DMS153 treated with DMSO at 0.1 percent for 48 hours (cell line): ENCODE measurements around the gene TENT4A.
A peak's percentile ranks its signal among the peaks of the same experiment; 100 is the strongest.
"Not testable (repeated sequence)": the region's sequence is repeated elsewhere in the genome, so short reads cannot be mapped to it uniquely, and the experiment has no call there.

Experiments
- DNase-seq: peaks from one replicate; lab custom pipeline; 2025; ENCODE audit not compliant: unreplicated experiment; lab: John Stamatoyannopoulos, UW

Gene TENT4A

GRCh38 chr5:6713274-6714225, at the start of gene TENT4A:
Gene TENT4A (plus strand): TSS chr5:6713432. CDS start chr5:6713984, 552 bp downstream.
- no peak for DNase-seq

GRCh38 chr5:6666762-6667161, 46.5 kb upstream of the TENT4A start:
- DNase-seq = no peak

DNA sequence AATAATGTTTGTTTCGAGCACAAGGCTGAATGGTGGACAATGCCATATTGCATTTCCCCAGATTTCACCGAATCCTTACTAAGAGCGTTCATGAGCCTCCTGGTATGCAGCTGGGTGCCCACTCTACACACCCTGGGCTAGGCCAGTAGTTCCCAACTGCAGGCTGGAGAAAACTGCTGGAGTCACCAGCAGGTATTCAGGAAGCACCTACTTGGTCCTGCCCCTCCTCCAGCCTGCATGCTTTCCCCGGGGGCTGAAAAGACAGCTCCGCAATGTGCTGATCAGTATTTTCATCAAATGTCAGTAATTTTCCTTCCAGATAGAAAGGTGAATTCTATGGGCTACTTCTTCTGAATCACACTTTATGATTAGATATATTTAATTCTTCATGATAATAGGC, 45.6 kb upstream of the TENT4A start:
- no peak for DNase-seq

DNA sequence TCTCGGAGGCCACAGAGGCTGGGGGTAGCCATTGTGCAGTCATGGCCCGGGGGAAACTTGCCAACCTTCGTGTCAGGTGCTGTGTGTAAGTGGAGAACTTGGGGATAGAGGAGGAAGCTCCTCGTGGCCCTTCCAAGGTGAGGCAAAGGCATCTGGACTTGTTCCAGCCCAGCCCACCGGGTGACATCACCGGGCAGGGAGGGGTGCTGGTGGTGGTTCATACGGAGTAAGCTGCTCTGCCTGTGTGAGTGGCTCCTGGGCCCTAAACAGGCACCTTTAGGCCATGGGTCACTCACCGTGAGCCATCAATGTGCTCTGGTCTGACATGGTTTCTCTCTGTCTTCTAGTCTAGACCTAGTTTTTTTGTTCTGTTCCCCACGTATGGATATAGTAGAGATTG, 44.5 kb upstream of the TENT4A start:
- DNase-seq = not testable (repeated sequence)

DNA sequence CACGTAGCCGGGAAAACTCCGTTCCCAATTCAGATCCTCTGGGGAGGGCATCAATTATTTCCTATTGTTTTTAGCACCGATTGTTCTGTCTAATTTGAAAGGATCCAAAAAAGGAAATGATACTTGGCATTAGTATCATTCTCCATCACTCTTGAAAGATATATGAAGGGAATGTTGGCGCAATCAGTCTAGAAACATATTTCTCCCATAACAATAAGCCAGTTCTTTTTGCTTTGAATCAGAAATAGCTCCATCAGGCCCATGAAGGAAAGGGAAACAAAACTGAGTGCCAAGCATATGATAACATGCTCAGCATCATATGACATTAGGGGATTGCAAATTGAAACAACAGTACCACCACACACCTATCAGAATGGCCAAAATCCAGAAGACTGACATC, 40.2 kb upstream of the TENT4A start:
- no peak for DNase-seq

DNA sequence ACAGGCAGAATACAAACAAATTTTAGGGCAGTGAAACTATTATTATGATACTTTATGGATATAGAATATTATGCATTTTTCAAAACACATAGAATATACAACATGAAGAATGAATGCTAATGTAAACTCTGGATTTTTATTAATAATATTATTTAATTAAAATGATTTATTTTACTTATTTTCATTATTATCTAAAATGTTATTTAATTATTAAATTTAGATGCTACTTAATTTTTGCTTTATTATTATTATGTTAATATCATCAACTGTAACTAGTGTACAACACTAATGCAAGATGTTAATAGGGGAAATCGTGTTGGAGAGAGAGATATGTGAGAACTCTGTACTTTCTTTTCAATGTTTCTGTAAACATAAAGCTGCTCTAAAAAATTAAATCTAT, 39.3 kb upstream of the TENT4A start:
- no peak for DNase-seq

- peak; percentile 60 for DNase-seq
Measured at GRCh38 chr5:6674421-6674820, 38.8 kb upstream of the TENT4A start.

- no peak for DNase-seq
Measured at GRCh38 chr5:6674886-6675285, 38.3 kb upstream of the TENT4A start.

DNA sequence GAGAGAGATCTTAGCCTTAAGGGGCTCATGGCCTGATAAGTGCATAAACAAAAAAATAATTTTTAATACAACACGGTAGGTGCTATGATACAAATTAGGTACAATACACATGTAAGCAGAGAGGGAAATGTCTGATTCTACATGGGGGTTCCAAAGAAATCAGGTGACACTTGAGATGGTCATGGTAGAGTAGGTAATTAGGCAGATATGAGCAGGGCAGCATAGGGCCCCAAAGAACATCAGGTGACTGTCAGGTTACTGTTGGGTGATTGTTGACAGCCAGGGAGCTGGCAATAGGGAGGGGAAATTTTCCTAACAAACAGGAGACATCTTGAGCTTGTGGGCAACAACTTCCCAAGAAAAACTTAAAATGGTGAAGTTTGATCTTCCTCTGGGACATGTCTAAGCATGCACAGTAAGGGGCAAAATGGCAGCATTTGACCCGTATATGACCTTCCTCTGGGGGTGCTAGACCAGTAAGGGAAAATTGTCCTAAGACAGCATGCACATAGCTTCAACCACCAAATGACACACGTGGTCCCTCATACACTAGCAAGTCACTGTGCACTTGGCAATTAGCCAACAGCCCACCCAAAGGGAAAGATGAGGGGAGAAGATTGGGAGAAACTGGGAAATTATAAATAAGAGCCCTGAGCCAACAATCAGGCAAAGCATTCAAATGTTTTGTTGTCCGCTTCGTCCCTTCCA, 37.3 kb upstream of the TENT4A start:
- no peak for DNase-seq

DNA sequence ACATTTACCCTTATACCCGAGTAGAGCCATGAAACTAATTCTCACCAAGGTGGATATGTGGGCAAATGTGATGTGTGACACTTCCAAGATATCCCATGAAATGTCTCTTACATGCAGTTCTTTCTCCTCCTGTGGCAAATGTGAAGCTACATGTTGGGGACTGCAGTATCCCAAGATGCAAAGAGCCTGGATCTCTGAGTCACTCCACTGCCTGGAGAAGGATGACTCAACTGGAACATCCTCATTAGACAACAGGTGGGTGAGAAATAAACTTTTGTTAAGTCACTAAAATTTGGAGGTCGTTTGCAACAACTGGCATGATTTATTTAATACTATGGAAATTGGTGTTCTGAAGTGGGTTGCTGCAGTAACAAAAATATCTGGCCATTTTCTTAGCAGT, 36.5 kb upstream of the TENT4A start:
- DNase-seq = no peak

DNA sequence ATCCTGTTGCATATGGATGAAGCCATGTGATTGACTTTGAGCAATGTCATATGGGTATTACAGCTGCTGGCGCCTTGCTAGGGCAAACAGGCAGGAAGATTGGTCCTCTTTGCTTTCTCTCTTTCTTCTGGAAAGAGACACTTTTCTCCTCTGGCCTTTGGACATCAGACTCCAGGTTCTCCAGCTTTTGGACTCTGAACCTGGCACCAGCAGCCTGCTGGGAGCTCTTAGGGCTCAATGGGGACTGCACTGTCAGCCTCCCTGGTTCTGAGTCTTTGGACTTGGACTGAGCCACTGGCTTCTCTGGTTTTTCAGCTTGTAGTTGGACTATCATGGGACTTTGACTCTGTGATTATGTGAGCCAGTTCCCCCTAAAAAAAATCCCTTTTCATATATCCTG, 34.8 kb upstream of the TENT4A start:
- DNase-seq = no peak

- no peak for DNase-seq
Measured at GRCh38 chr5:6680922-6681321, 32.3 kb upstream of the TENT4A start.

- DNase-seq = no peak
Measured at GRCh38 chr5:6681682-6682081, 31.6 kb upstream of the TENT4A start.

GRCh38 chr5:6682239-6682638, 31.0 kb upstream of the TENT4A start:
- no peak for DNase-seq

GRCh38 chr5:6683241-6683640, 30.0 kb upstream of the TENT4A start:
- DNase-seq = no peak

- DNase-seq = no peak
Measured at GRCh38 chr5:6684075-6684474, 29.2 kb upstream of the TENT4A start.

GRCh38 chr5:6686501-6686900, 26.7 kb upstream of the TENT4A start:
- DNase-seq = no peak

DNA sequence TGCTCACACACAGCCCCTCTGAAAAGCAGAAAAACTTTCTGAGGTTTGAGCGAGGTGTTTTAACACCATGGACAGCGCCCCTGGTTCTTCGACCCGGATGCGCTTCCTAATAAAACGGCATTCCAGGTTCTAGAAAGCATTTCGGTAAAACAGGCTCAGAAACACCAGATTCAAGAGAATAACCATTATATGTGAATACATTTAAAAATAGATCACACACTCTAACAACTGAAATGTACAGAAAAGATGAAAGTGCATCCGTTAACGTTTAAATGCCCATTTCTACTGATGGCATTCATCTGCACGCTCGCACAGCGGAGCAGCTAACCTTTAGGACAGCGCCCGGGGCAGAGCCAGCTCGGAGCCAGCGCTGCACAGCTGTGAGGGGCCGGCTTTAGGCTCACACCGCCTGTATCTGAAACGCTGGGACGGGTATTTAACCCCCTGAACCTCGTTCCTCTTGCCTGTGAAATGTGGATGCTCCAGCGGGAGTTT, 26.3 kb upstream of the TENT4A start:
- no peak for DNase-seq

GRCh38 chr5:6687505-6687904, 25.7 kb upstream of the TENT4A start:
- DNase-seq = no peak

- no peak for DNase-seq
Measured at GRCh38 chr5:6692906-6693305, 20.3 kb upstream of the TENT4A start.

GRCh38 chr5:6698696-6699095, 14.5 kb upstream of the TENT4A start:
- DNase-seq = no peak

GRCh38 chr5:6699357-6699756, 13.9 kb upstream of the TENT4A start:
- DNase-seq = no peak
